GM18502 (cell line): Measurements from ENCODE around the gene ATF7IP2.
"Not testable (repeated sequence)": the region's sequence is repeated elsewhere in the genome, so short reads cannot be mapped to it uniquely, and the experiment has no call there.

ENCODE experiments used
- ATAC-seq: cut with Tn5 transposase; IDR thresholded peaks from one replicate; pipeline ENCODE4 v1.9.1; 2021; ENCODE audit warnings: mild to moderate bottlenecking; ENCODE audit not compliant: unreplicated experiment, poor library complexity

The ATF7IP2 gene

DNA sequence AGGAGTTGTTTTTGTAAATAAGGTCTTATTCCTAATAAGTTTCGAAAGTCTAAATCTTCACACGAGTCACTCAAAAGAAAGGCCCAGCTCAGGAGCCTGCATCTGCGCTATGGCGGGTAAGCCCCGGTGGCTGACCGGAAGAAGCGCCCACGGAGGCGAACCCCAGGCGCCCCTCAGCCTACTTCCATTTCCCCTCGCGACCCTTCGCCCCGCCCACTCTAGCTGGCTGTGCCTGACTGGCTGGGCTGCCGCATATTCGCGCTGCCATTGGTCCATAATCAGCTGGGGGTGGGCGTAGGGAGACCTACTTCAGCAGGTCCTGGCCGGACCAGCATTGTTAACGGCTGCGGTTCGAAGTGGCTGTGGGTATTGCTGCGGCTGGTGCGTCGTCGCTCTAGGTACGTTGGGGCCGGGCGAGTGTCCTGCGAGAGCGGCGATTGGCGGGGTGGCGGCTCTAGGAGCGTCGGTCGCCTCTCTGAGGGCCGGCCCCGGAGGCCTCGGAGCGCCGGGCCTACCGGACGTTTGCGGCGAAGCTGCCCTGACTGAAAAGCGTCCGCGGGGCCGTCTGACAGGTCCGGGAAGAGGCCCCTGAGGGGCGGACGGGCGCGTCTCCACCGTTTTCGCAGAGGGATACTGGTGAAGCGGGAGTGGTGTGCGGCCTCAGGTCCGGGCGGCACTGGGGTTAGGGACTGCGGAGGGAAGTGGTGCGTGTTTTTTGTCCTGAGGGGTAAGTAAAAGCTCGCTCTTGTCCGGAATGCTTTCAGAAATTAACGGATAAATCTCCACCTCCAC lies at the start of gene ATF7IP2:
Gene ATF7IP2 (plus strand): TSS at position 337 of the 792 bp plus-strand sequence. CDS start 44,560 bp downstream, outside the sequence.
- ATAC-seq, result peak; percentile 95

- no peak for ATAC-seq
These were observed 47.4 kb upstream of the ATF7IP2 start for GRCh38 chr16:10338426-10338825.

GRCh38 chr16:10339777-10340732 lies 45.8 kb upstream of the ATF7IP2 start:
- ATAC-seq, result no peak

GRCh38 chr16:10343124-10343760 lies 42.6 kb upstream of the ATF7IP2 start:
- no peak for ATAC-seq

DNA sequence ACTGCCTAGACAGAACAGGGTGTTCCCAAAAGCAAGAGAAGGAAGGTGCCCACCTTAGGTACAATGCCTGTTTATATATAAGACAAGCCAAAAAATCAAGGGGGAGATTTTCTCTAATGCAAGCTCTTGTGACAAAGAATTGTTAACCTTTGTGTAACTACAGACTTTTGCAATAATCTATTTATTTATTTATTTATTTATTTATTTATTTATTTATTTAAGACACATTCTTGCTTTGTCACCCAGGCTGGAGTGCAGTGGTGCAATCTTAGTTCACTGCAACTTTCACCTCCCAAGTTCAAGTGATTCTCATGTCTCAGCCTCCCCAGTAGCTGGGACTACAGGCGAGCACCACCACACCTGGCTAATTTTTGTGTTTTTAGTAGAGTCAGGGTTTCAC lies 41.2 kb upstream of the ATF7IP2 start:
- ATAC-seq, result not testable (repeated sequence)

DNA sequence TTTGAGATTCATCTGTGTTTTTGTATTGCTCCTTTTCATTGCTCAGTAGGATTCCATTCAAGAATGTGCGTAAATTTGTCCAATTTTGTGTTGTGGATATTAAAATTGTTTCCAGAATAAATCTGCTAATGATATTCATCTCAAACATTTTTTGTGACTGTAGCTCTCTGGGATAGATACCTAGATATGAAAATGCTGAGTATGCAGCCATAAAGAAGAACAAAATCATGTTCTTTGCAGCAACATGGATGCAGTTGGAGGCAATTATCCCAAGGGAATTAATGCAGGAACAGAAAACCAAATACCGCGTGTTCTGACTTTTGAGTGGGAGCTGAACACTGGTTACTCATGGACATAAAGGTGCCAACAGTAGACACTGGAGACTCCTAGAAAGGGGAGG lies 40.2 kb upstream of the ATF7IP2 start:
- ATAC-seq, result no peak

GRCh38 chr16:10349851-10350250 lies 36.0 kb upstream of the ATF7IP2 start:
- no peak for ATAC-seq

DNA sequence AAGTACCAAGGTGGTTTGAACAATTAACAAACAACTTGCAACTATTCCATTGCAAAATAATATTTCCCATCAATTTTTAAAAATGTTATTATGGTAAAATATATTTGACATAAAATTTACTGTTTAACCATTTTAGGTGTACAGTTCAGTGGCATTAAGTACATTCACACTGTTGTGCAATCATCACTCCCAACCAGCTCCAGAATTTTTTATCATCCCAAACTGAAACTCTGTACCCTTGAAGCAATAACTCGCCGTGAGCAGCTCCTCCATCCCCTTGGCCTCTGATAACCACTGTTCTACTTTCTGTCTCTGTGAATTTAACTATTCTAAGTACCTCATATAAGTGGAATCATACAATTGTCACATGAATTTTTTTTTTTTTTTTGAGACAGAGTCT lies 33.6 kb upstream of the ATF7IP2 start:
- no peak for ATAC-seq

- ATAC-seq, result no peak
These were observed 30.3 kb upstream of the ATF7IP2 start for GRCh38 chr16:10355589-10355988.

GRCh38 chr16:10356870-10357842 lies 28.7 kb upstream of the ATF7IP2 start:
- no peak for ATAC-seq

GRCh38 chr16:10361747-10362076 lies 24.1 kb upstream of the ATF7IP2 start:
- not testable (repeated sequence) for ATAC-seq

DNA sequence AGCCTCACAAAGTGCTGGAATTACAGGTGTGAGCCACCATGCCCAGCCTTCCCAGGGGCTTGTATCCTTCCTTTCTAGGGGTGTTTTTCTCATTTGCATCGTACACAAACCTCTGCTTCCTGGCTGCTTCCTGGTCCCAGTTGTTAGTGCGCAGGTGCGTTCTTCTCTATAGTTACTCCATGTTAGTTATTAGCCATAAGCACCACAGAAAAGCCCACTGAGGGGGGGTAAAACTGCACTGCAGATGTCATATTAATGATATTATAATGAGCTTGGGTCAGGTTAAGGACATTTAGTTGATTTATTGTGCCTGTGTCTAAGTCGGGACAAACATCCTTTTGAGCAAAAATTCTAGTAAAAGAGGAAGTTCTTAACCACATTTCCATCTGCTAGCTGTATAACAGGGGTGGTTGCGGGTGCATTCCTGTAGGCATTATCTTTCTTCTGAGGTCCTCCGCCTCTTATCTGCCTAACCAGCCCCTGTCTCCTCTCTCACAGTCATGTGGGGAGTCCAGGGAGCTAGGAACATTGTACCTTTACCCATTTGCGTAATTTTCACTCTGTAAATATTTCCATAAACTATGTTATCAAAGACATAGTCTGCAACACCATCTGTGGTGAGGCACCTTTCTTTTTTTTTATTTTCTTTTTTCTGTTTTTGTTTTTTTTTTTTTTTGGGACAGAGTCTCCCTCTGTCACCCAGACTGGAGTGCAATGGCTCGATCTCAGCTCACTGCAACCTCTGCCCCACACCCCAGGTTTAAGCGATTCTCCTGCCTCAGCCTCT lies 23.6 kb upstream of the ATF7IP2 start:
- peak; percentile 45 for ATAC-seq

GRCh38 chr16:10362864-10363197 lies 23.0 kb upstream of the ATF7IP2 start:
- not testable (repeated sequence) for ATAC-seq

- ATAC-seq, result not testable (repeated sequence)
These were observed 19.2 kb upstream of the ATF7IP2 start for GRCh38 chr16:10366619-10367018.

GRCh38 chr16:10367616-10368188 lies 18.2 kb upstream of the ATF7IP2 start:
- ATAC-seq, result no peak

DNA sequence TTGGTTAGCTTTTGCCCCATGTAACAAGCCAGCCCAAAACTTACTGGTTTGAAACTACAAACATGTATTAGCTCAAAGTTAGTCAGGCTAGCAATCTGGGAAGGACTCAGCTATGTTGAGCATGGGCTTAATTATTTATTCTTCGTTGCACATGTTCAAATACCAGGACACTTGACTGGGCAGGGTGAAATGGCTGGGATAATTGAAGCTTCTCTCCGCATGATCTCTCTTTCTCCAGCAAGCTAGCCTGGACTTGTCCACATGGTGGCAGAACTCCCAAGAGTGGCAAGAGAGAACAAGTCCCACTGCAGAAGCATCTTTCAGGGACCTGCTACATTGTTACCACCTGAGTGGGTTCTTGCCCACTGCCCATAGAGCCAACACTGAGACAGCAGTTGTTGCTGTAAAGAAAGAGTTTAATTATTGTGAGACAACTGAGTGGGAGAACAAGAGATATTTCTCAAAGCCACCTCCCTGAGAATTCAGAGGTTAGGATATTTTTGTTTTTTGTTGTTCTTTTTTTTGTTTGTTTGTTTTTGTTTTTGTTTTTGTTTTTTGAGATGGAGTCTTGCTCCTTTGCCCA lies 16.8 kb upstream of the ATF7IP2 start:
- no peak for ATAC-seq

GRCh38 chr16:10370096-10370726 lies 15.7 kb upstream of the ATF7IP2 start:
- ATAC-seq, result no peak

- no peak for ATAC-seq
These were observed 14.3 kb upstream of the ATF7IP2 start for GRCh38 chr16:10371592-10371991.
